Activated gamma-delta T cell (primary cell): ENCODE measurements around the gene KRT75.
"Not testable (repeated sequence)": the region's sequence is repeated elsewhere in the genome, so short reads cannot be mapped to it uniquely, and the experiment has no call there.

Experiments used
- DNase-seq: peaks from one replicate; lab custom pipeline; 2025; lab: John Stamatoyannopoulos, UW
- total RNA-seq, 2 donors: gene quantifications; one replicate each; lab custom pipeline; 2026; lab: John Stamatoyannopoulos, UW

KRT75 gene
- 0 reads per million in 2 donors for total RNA-seq

DNA sequence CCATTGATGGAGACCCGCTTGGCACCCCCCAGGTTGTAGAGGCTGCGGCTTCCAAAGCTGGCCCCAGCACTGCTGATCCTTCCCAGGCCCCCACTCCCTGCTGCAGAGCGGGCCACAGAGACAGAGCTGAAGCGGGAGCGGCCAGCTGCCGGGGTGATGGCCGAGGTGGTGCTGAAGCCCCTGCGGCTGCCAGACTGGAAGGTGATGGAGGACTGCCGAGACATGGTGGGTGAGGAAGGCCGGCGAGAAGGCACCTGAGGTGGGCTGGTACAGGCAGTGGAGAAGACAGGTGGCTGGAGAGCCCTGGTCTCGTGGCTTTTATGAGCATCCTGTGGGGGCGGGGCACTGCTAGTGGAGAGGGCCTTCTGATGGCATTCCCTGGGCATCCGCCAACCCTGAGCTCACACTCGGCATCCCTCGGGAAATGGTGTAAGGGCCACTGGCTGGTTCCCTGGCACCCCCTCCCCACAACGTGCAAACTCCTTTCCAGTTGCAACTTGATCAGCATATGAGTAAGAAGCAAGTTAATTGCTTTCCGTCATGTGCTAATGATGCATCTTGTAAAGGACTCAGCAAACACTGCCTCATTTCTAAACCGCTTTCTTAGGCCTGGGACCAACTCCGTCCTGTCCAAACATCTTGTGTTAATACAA lies at the start of gene KRT75:
TSS of gene KRT75 (minus strand) at position 291 of the 653 bp plus-strand sequence. CDS start at position 224, 67 bp downstream.
- DNase-seq, result no peak

DNA sequence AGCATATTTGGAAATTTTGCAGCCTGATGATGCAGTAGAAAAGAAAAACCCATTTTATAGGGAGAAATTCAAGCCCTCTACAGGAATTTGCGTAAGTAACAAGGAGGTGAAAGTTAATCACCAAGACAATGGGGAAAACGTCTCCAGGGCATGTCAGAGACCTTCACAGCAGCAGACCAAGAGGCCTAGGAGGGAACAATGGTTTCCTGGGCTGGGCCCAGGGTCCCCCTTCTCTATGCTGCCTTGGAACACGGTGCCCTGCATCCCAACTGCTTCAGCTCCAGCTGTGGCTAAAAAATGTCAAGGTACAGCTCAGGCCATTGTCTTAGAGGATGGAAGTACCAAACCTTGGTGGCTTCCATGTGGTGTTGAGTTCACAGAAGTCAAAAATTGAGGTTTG lies 45.9 kb upstream of the KRT75 start:
- DNase-seq, result no peak

DNA sequence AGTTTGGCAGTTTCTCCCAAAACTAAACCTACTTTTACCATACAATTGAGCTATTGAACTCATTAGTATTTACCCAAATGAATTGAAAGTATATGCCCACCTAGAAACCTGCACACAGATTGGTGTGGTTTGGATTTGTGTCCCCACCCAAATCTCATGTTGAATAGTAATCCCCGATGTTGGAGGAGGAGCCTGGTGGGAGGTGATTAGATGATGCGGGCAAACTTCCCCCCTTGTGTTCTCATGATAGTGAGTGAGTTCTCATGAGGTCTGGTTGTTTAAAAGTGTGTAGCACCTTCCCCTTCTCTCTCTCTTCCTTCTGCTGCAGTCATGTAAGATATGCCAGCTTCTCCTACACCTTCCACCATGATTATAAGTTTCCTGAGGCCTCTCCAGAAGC lies 43.5 kb upstream of the KRT75 start:
- no peak for DNase-seq

- no peak for DNase-seq
These were observed 40.0 kb upstream of the KRT75 start for GRCh38 chr12:52474212-52474611.

DNA sequence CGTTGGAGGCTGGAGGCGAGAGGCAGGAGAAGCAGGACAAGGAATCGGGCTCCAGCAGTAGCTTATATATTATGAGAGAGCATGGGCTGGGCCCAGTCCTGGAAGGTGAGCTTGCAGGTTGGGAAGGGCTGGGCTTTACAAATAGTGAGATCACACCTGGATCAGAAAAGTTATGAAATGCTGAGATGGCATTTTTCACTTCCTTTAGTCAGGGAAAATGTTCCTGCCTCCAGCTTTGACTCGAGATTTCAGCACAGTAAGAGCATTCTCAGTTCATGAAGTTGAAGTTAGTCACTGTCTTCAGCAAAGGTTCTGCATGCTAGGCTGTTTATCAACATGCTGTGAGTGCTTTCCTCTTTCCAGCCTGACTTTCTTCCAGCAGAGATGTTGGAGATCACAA lies 39.6 kb upstream of the KRT75 start, which contains the start of gene KRT6C:
TSS of gene KRT6C (minus strand) at position 38 of the 400 bp plus-strand sequence. CDS start 68 bp downstream, outside the sequence.
- no peak for DNase-seq

- no peak for DNase-seq
These were observed 35.7 kb upstream of the KRT75 start for GRCh38 chr12:52469853-52470252.

GRCh38 chr12:52464897-52465296 lies 30.7 kb upstream of the KRT75 start:
- DNase-seq, result no peak

DNA sequence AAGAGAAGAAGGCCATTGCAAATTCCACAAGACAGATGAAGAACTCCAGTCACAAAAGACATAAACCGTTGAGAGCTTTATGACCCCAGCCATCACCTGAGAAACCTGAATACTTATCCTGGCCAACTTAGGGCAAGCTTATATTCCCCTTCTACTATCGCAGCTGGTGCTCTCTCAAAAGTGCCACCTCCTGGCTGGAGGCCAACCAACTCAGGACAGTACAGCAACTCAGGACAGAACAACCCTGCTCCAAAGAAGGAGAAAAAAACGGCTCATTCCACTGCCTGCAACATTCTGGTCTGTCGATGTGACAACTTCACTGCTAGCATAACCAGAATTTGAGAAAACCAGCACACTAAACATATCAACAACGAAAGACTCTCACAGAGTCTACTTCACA lies 27.5 kb upstream of the KRT75 start:
- DNase-seq, result no peak

- no peak for DNase-seq
These were observed 24.7 kb upstream of the KRT75 start for GRCh38 chr12:52458861-52459260.

- DNase-seq, result no peak
These were observed 21.6 kb upstream of the KRT75 start for GRCh38 chr12:52455821-52456220.

DNA sequence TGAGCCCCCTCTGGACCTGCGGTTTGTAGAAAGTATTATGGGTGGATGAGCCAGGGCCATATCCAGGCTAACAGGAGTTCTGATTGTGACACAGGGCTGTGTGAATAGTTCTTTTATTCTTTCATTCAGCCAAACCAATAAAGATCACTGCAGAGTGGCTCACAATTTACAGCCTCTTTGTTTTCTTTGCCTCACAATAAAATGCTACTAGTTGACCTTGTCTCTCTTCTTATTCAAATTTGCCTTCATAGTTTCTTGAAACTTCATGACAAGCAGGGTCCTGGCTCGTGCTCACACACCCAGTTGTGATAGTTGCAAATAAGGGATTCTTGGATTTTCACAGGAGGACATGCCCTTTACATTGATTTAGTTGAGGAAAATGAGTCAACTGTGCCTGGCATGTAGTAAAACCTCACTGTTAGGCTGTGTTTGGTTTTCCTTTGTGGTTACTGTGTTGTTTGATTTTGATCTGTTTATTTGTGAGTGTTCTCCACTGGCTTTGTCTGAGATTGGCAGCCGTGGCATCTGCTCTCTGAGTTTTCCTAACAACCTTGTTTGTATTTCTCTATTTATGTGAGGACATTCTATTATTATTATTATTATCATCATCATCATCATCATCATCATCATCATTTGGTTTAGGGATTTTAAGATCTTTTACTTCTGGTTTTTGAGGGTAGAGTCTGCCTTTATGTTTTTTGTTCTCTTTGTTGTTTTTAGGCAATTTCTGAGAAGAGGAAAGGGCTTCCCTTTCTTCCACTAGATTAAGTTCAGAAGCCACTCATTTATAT lies 20.4 kb upstream of the KRT75 start:
- no peak for DNase-seq

GRCh38 chr12:52452101-52452500 lies 17.9 kb upstream of the KRT75 start, which contains the start of gene KRT6B:
Gene KRT6B, minus strand, starts transcription at chr12:52452146. Its CDS starts 68 bp downstream, at chr12:52452078.
- no peak for DNase-seq

DNA sequence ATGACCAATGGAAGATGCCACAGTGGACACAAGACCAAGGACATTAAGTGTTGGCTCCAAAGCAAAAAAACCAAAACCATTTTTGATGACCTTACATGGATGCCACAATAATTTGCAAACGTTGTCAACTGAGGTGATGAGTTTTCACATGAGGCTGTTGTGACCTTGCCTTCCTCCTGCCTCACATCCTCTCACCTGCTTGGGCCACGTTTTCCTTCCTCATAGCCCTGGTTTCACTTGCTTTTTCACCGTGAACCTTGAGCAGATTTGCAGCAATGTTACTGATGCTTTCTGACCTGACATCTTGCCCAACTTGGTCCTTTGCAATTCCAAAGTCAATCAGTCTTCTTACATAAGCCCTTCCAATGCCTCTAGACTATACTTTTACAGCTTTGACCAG lies 14.1 kb upstream of the KRT75 start:
- DNase-seq, result no peak

- not testable (repeated sequence) for DNase-seq
These were observed 13.0 kb upstream of the KRT75 start for GRCh38 chr12:52447196-52447595.

- no peak for DNase-seq
These were observed 12.3 kb upstream of the KRT75 start for GRCh38 chr12:52446367-52447045.

DNA sequence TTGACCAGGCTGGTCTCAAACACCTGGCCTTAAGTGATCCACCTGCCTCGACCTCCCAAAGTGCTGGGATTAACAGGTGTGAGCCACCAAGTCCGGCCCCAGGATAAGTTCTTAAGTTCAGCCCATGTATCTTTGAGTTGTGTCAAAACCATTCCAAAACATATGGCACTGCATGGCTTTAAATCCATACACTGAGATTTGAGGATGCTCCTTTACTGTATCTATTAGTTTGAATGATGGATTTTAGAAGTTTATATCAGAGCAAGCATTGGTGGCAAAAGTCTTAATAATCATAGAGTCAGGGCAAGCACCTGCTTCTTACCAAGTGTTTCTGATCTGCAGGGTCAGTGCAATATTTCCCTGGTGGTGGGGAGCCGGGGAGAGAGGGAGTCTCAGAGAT lies 11.7 kb upstream of the KRT75 start:
- DNase-seq, result no peak

- no peak for DNase-seq
These were observed 10.8 kb upstream of the KRT75 start for GRCh38 chr12:52444647-52445595.

DNA sequence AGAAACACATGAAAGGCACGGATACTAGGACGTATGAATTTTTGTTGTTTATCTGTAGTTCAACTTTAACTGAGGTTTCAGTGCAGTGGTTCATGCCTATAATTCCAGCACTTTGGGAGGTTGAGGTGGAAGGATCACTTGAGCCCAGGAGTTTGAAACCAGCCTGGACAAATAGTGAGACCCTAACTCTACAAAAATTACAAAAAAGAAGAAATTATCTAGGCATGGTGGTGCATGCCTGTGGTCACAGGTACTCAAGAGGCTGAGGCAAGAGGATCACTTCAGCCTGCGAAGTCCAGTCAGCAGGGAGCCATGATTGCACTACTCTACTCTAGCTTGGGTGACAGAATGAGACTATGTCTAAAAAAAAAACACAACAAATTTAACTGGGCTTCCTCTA lies 9.8 kb upstream of the KRT75 start:
- DNase-seq, result no peak

- no peak for DNase-seq
These were observed 8.5 kb upstream of the KRT75 start for GRCh38 chr12:52442600-52443061.

DNA sequence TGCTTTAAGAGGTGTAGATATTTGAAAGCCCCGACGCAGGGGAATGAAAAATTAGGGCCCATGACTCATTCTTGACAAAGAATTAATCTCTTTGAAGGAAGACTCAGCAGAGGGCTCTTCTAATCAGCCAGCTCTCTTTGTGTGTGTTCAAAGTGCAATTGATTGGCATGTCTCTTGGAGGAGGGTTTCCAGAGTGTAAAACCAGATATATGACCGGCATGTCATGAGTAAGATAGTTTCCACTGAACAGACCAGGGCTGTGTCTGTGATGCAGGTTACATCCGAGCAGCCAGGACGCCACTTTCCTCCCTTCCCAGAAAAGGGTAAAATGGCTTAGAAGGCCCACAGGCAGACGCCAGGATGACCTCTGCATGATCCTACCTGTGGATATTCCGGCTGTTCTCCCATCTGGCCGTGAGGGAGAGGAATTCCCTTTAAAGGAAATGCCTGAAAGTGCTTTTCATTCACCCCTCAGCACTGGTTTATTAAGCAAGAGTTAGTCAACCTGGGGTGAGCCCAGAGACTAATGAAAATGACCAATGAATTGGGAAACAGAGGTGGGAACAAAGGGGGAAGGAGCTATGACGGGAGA lies 7.2 kb upstream of the KRT75 start:
- DNase-seq, result no peak

DNA sequence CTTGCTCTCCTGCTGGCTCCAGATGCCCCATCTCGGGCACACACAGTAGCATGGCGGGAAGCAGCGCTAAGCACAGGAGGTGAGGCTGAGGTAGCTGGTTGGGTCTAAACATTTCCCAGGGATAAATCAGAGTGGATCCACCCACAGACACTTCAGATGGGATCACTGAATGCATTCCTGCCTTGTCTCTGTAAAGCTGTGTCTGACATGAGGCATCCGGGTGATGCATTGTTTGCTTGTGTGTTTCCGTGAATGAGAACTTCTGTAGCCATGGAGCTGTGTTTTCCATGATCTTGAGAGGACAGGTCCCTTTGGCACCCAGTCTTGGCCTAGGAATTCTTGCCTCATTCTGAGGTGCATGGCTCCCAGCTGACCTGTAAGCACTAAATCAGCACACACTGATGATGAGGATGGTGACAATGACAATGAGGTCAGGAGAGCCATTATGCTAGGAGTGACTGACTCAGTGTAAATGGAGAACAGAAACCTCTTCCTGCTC lies 6.7 kb upstream of the KRT75 start:
- DNase-seq, result no peak
